DMS114 treated with DMSO at 0.1 percent for 48 hours (cell line): ENCODE measurements around the gene TMEM143.

ENCODE experiments used
- DNase-seq: peaks from one replicate; lab custom pipeline; 2025; ENCODE audit not compliant: unreplicated experiment; lab: John Stamatoyannopoulos, UW

TMEM143 gene

DNA sequence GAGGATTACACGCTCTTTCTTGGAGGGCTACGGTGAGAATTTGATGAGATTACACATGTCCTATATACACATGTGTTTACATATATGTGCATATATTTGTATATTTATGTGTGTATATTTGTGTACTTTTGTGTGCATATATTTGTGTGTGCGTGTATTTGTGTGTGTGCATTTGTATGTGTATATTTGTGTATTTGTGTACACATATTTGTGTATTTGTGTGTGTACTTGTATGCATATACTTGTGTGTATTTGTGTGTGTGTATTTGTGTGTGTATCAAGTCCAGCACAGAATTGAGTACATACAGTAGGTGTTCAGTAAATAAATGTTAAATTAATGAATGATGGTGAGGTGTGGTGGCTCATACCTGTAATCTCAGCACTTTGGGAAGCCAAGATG is 1.8 kb downstream of the TMEM143 start:
- DNase-seq, result no peak

DNA sequence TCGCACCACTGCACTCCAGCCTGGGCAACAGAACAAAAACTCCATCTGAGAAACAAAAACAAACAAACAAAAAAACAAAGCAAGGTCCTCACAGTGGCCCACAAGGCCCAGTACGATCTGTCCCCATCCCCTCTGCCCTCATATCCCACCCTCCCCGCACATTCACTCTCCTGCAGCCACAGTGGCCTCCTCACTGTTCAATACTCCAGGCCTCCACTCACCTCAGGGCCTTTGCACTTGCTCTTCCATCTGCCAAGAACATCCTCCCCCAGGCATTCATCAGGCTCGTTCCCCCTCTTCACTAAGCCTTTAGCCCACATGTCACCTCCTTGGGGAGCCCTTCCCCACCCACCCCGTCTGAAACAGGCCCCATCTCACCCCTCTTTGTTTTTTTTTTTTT is 4.6 kb downstream of the TMEM143 start:
- DNase-seq, result no peak

- DNase-seq, result no peak
Observed at GRCh38 chr19:48355365-48355954, 8.3 kb downstream of the TMEM143 start.

- DNase-seq, result no peak
Observed at GRCh38 chr19:48354332-48354992, 9.3 kb downstream of the TMEM143 start.

DNA sequence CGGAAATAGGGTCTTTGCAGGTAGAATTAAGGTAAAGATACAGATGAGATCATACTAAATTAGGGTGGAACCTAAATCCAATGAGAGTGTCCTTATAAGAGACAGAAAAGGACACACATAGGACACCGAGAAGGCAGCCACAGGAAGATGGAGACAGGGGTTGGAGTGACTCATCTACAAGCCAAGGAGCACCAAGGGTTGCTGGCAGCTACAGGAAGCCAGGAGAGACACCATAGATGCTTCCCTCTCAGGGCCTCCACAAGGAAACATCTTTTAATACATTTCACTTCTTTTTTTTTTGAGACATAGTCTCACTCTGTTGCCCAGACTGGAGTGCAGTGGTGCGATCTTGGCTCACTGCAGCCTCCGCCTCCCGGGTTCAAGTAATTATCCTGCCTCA is 10.1 kb downstream of the TMEM143 start:
- no peak for DNase-seq

GRCh38 chr19:48351341-48351752 is 12.4 kb downstream of the TMEM143 start:
- no peak for DNase-seq

DNA sequence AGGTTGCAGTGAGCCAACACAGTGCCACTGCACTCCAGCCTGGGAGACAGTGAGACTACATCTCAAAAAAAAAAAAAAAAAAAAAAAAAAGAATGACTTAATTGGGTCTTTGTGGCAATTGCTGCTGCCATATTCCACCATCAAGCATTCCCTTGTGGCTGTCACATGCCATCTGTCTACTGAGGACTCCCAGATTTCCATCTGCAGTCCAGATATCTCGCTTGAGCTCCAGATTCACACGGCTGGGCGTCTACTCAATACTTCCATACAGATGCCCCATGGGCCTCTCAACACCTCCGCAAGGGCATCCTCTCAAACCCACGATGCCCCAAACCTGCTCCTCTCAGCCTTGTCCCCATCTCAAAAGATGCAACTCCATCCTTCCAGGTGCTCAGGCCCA is 12.9 kb downstream of the TMEM143 start:
- no peak for DNase-seq

GRCh38 chr19:48348737-48349136 is 15.0 kb downstream of the TMEM143 start:
- no peak for DNase-seq

DNA sequence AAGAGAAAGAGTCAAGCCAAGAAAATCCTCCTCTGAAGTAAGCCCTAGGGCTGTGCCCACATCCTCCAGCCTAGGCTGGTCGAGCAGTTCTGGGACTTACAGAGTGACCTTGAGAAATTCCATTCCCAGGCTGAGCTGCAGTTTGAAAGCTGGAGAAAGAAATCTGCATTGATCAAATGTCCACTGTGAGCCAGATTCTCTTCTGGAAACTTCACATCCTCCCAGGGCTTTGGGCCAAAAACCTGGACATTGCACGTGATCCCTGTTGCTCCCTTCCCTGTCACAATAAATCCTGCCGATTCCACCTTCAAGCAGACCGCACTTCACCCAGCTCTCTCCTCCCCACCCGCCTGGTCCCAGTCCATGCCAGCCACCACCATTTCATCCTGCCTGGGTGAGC is 15.7 kb downstream of the TMEM143 start:
- no peak for DNase-seq

GRCh38 chr19:48346191-48346590 is 17.5 kb downstream of the TMEM143 start:
- no peak for DNase-seq

DNA sequence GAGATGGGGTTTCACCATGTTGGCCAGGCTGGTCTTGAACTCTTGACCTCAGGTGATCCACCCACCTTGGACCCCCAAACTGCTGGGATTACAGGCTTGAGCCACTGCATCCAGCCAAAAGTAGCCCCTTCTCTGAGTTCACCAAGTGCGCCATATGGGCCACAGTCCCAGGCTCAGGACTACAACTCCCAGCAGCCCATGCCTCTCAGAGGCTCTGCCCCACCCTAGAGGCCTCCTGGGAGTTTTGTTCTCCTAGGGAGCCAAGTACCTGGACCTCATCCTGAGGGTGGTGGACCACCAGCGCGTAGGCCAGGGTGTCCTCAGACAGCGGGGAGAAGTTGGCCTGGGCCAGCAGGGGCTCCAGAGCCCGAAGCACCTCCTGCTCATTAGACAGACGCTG is 18.8 kb downstream of the TMEM143 start:
- DNase-seq, result no peak

DNA sequence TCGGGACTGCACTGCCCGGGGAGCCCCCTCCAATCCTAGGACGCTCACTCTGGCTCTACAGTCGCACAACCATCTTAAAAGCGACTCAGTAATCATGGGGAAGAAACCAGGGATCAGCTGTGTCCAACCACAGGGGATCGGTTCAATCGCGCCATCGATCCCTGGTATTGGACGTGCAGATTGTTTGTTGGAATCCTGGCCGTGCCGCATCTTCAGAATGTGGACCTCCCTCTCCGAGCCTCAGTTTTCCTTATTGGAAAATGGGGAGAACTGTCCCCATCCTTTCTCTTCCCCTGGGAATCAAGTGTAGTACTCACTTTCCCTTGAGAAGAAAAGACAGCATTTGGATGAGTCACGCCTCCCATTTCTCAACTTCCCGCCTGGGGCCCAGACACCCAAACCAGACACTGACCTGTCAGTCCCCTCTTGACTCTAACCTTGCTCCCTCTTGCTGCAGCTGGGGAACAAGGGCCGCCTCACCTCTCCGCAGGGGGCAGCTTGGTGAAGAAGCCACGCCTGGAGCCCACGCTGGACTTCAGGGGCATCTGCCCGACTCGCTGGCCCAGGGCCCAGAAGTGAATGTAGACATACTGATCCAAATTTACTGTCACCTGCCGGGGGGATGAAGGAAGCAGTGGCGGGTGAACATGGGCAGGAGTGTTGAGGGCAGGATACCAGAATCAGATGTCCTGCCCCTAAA is 20.7 kb downstream of the TMEM143 start:
- no peak for DNase-seq

DNA sequence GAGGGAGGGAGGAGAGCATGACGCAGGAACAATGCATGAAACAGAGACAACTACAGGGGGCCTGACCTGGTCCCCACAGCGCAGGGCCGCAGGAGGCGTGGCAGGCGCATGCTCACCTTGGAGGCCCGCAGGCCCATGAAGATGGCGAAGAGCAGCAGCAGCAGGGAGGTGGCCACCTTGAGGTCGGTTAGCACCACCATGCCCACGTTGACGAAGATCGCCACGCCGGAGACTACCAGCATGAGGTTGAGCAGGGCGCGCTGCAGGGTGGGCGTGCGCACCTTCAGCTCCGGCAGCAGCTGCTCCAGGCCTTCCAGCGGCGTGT is 21.4 kb downstream of the TMEM143 start:
- no peak for DNase-seq

- DNase-seq, result no peak
Observed at GRCh38 chr19:48341515-48342413, 22.0 kb downstream of the TMEM143 start.

DNA sequence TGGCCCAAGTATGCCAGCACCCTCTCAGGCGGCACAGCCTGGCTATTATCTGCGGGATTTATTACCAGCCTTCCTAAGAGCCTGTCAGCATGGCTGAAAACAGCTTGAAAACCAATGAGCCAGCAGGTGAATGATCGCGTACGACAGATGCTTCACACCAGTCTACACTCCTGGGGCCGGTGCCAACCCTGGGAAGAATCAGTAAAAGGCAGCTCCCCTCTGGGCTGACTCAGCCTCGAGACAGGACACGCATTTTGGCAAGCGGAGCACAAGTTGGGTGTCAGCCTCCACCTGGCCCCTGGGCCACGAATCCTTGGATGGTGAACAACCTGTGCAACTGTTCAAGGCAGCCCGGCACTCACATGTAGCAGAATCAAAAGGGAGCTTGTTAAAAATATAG is 22.7 kb downstream of the TMEM143 start:
- DNase-seq, result no peak

- no peak for DNase-seq
Observed at GRCh38 chr19:48338802-48339503, 24.8 kb downstream of the TMEM143 start.

DNA sequence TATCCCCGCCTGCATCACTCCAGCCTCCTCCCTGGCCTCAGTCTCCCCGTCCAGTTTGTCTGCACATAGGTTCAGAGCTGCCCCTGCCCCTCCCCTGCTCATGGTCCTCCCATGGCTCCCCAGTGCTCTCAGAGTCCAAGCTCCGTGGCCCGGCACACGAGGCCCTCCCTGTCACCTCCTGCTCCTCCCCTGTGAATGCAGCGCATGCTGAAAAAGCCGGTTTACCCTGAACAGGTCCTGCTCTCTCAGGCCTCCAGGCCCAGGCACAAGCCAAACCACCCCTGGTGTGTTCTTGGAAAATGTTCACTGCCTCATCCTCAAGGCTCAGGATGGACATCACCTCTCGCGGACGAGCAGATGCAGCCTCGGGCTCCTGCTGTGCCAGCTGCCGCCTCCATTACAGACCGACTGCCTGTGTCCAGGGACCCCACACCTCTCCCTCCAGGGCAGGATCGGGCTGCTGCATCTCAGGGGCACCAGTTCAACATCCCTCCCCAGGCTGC is 25.4 kb downstream of the TMEM143 start:
- DNase-seq, result no peak

DNA sequence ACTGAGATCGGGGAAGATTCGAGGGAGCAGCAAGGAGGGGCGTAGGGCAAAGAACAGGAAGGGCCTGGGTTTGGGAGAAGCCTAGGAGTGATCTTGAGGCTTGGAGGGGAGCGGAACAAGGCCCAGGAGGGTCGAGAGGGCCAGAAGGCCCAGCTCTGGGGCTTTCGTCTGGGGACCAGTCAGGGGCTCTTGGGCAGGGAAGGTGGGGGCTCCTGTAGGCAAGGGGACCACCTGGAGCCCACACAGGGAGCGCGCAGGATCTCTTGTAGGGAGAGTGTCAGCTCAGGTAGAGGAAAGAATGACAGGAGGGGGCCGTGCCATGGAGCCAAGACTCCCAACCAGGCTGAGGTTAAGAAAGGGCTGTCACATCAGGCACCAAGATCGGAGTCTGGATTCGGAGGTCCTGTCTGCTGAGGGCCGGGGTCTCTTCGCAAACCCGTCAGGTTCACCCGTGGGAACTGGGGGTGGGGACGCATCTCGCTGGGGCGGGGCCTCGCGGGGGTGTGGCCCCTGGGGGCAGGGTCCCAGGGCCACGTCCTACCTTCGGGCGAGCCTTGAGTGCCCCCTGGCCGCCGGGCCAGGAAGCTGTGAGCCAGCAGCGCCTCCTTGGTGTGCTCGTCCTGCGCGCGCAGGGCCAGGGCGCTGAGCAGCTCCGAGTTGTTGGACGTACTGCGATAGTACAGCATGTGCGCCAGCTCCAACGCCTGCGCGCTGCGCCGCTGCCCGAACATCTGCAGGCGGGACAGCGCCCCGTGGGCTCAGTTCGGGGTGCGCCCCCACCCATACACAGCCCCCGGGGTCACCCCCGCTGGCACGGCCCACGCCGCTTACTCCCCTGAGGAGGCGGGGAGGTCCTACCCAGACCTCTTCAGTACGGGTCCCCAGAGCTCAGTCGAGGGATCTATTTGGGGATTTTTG is 30.0 kb downstream of the TMEM143 start:
- no peak for DNase-seq

DNA sequence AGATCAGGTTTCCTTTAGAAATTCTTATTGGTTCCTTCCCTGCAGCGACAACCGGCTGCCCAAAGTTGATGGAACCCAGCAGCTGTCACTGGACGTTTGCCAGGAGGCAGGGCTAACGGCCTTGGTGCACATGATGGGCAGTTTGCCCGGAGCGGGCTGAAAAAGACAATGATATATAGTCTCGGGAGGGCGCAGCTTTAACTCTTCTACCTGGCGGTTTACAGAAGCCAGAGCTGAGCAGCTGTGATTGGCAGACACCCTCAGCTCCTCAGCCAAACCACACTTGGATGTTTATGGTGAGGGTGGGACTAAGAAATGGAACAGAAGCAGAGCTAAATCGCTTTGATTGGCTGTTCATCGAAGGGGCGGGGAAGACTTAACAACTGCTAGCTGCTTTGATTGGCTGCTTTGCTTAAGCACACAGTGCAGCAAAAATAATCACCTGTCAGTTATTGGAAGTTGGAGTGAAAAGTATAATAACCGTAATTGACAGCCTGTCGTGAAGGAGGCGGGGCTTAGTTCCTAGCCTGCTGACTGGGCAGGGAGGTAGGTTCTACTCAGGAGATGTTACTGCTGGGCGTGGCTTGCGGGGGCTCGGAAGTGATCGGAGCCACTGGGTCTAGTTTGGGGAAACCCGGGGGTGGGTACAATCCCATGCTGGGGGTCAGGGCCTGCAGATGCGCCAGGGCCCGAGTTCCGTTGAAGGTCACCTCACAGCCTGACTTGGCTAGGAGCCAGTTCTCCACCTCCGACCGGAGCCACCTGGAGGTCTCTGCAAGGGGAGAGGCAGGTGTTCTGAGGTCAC is 30.9 kb downstream of the TMEM143 start:
- no peak for DNase-seq
